IPS-20b (cell line): ENCODE data around the gene SIN3B.

Experiments
- H3K27ac ChIP-seq: one replicate; pipeline ENCODE4 v1.5.1; 2013; ENCODE audit warnings: low read length
- H3K27me3 ChIP-seq: 2 replicates; pipeline ENCODE4 v1.6.1; 2013; ENCODE audit warnings: mild to moderate bottlenecking, low read length, inconsistent platforms; ENCODE audit not compliant: insufficient read depth
- H3K36me3 ChIP-seq: 2 replicates; pipeline ENCODE4 v1.6.1; 2013; ENCODE audit warnings: low read depth, mild to moderate bottlenecking, inconsistent platforms, low read length, moderate library complexity; ENCODE audit not compliant: insufficient read depth
- H3K4me1 ChIP-seq: 2 replicates; pipeline ENCODE4 v1.6.1; 2013; ENCODE audit warnings: mild to moderate bottlenecking, control low read depth, inconsistent platforms, low read length, moderate library complexity; ENCODE audit not compliant: insufficient read depth
- H3K4me3 ChIP-seq: 2 replicates; pipeline ENCODE4 v1.5.1; 2013; ENCODE audit warnings: mild to moderate bottlenecking, low read length, inconsistent platforms
- H3K9ac ChIP-seq: 2 replicates; pipeline ENCODE4 v1.6.1; 2013; ENCODE audit warnings: low read depth, mild to moderate bottlenecking, inconsistent platforms, low read length, moderate library complexity
- H3K9me3 ChIP-seq: 2 replicates; pipeline ENCODE4 v1.6.1; 2013; ENCODE audit warnings: mild to moderate bottlenecking, low read depth, low read length, inconsistent platforms; ENCODE audit not compliant: insufficient read depth

The SIN3B gene

DNA sequence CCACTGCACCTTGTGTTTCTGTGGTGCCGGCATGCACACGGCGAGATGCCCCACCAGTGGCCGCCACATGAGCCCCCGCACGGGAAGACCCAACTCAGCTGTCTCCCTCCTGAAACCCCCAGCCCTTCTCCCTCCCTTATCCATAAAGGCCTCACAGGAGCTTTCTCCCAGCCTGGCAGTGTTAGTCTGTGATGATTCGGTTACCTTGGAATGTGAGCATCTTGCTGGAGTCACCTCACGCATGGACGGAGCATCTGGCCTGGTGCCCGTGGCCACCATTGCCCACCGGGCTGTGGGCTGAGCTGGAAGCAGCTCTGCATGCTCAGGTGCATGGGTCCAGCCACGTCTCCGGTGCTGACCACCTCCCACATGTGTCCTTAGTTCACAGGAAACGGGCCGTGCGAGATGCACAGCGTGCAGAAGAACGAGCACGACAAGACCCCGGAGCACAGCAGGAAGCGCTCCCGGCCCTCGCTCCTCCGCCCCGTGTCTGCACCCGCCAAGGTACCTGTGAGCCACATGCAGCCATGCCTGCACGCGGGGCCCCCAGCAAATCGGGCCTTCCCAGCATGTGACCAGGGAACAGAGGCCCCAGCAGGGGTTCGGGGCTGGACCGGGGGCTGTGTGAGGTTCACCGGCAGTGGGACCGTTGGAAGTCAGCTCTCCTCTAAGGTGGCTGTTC is 22.0 kb downstream of the SIN3B start:
- H3K36me3 ChIP-seq = peaks cover 93% of the 10 kb centered on the region
- H3K9me3 ChIP-seq = no peaks in the 10 kb centered on the region
- H3K27me3 ChIP-seq = no peaks in the 10 kb centered on the region
- no peaks in the 10 kb centered on the region for H3K4me1 ChIP-seq
- no peak overlapping the region for H3K27ac ChIP-seq
- no peak overlapping the region for H3K4me3 ChIP-seq
- no peak overlapping the region for H3K9ac ChIP-seq

DNA sequence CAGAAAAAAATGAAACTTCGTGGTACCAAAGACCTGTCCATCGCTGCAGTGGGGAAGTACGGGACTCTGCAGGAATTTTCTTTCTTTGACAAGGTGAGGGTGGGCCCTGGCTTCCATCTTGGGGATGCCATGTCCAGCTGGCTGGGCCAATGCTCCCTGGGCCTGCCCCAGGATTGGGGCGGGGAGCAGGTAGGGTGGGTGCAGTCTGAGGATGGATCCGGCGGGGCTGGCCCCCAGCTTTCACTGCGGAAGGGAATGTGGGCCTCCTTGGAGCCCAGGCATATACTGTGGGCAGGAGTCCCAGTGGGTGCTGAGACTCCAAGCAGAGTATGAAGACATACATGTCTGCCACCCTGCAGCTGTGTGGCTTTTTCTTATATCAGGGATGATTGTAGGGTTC is 23.9 kb downstream of the SIN3B start:
- H3K4me3 ChIP-seq = no peak overlapping the region
- peaks cover 76% of the 10 kb centered on the region for H3K36me3 ChIP-seq
- no peaks in the 10 kb centered on the region for H3K27me3 ChIP-seq
- H3K4me1 ChIP-seq = no peaks in the 10 kb centered on the region
- H3K9me3 ChIP-seq = no peaks in the 10 kb centered on the region
- H3K9ac ChIP-seq = no peak overlapping the region
- H3K27ac ChIP-seq = no peak overlapping the region

- Histone ChIP-seq H3K4me1 (no peaks in the 10 kb centered on the region), H3K27ac (no peak overlapping the region), H3K36me3 (peaks cover 52% of the 10 kb centered on the region), H3K9ac (no peak overlapping the region), H3K9me3 (no peaks in the 10 kb centered on the region), H3K27me3 (no peaks in the 10 kb centered on the region), H3K4me3 (no peak overlapping the region)
Observed at GRCh38 chr19:16856091-16856490, 26.9 kb downstream of the SIN3B start.

DNA sequence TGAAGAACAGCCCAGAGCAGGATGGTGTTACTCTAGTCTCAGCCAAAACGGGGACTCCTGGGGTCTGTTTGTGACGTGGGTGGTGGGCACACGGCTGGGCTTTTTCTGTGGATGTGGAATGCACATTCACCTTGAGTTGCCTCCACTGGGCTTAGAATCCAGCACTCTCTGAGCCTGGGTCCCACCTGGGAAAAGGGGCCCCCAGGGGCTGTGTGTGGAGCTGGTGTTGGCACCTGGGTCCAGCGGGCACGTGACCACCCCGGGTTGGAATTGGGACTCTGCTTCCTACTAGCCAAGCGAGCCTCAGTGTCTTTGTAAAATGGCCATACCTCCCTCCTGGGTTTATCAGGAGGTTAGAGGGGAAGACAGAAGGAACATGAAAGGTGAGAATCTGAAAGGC is 30.4 kb downstream of the SIN3B start:
- Histone ChIP-seq H3K27me3 (no peaks in the 10 kb centered on the region), H3K36me3 (peaks cover 44% of the 10 kb centered on the region), H3K9ac (no peak overlapping the region), H3K4me1 (no peaks in the 10 kb centered on the region), H3K27ac (no peak overlapping the region), H3K9me3 (no peaks in the 10 kb centered on the region), H3K4me3 (no peak overlapping the region)

GRCh38 chr19:16860118-16860517 is 30.9 kb downstream of the SIN3B start:
- H3K9me3 ChIP-seq = no peaks in the 10 kb centered on the region
- H3K4me1 ChIP-seq = no peaks in the 10 kb centered on the region
- H3K9ac ChIP-seq = no peak overlapping the region
- peaks cover 41% of the 10 kb centered on the region for H3K36me3 ChIP-seq
- no peak overlapping the region for H3K27ac ChIP-seq
- H3K4me3 ChIP-seq = no peak overlapping the region
- no peaks in the 10 kb centered on the region for H3K27me3 ChIP-seq

GRCh38 chr19:16861011-16861410 is 31.8 kb downstream of the SIN3B start:
- peaks cover 45% of the 10 kb centered on the region for H3K36me3 ChIP-seq
- H3K27ac ChIP-seq = no peak overlapping the region
- H3K4me1 ChIP-seq = no peaks in the 10 kb centered on the region
- no peak overlapping the region for H3K9ac ChIP-seq
- H3K4me3 ChIP-seq = no peak overlapping the region
- no peaks in the 10 kb centered on the region for H3K9me3 ChIP-seq
- H3K27me3 ChIP-seq = no peaks in the 10 kb centered on the region

DNA sequence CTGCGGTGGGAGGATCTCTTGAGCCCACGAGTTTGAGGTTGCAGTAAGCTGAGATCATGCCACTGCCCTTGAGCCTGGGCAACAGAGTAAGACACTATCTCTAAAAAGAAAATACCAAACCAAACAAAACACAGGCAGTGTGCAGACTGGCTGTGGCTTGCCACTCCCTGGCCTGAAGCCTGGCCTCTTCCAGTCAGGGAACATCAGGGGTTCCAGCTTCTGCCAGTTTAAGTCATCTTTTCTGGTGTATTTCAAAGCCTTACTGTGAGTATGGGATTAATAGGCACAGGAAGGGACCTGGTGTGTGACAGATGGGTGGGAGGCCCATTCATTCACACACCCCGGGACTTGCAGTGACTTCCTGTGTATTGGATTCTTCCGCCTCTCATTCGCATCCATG is 32.6 kb downstream of the SIN3B start:
- Histone ChIP-seq H3K9me3 (no peaks in the 10 kb centered on the region), H3K27ac (no peak overlapping the region), H3K36me3 (peaks cover 53% of the 10 kb centered on the region), H3K9ac (no peak overlapping the region), H3K4me3 (no peak overlapping the region), H3K4me1 (no peaks in the 10 kb centered on the region), H3K27me3 (no peaks in the 10 kb centered on the region)

GRCh38 chr19:16862826-16863415 is 33.7 kb downstream of the SIN3B start:
- Histone ChIP-seq H3K36me3 (peaks cover 63% of the 10 kb centered on the region), H3K9me3 (no peaks in the 10 kb centered on the region), H3K4me3 (no peak overlapping the region), H3K9ac (no peak overlapping the region), H3K27ac (no peak overlapping the region), H3K27me3 (no peaks in the 10 kb centered on the region), H3K4me1 (no peaks in the 10 kb centered on the region)

DNA sequence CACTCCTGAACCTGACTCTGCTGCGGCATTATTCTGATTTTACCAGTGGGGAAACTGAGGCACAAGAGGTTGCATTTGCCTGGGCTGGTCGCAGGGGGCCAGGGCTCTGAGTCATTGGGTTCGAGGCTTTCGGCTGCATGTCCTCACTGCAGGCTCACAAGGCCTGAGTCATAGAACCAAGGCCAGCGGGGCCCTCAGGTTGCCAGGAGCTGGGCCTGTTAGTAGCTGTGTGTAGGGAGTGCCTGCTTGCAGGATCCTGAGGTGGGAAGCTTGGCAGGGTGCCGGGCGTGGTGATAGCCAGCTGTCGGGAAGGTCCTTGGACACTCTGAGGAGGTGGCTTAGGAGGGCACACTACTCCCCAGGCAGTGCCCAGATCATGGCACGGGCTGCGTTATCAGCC is 38.0 kb downstream of the SIN3B start:
- Histone ChIP-seq H3K9me3 (no peaks in the 10 kb centered on the region), H3K4me1 (no peaks in the 10 kb centered on the region), H3K27ac (no peak overlapping the region), H3K9ac (no peak overlapping the region), H3K4me3 (no peak overlapping the region), H3K27me3 (no peaks in the 10 kb centered on the region), H3K36me3 (peaks cover 82% of the 10 kb centered on the region)

DNA sequence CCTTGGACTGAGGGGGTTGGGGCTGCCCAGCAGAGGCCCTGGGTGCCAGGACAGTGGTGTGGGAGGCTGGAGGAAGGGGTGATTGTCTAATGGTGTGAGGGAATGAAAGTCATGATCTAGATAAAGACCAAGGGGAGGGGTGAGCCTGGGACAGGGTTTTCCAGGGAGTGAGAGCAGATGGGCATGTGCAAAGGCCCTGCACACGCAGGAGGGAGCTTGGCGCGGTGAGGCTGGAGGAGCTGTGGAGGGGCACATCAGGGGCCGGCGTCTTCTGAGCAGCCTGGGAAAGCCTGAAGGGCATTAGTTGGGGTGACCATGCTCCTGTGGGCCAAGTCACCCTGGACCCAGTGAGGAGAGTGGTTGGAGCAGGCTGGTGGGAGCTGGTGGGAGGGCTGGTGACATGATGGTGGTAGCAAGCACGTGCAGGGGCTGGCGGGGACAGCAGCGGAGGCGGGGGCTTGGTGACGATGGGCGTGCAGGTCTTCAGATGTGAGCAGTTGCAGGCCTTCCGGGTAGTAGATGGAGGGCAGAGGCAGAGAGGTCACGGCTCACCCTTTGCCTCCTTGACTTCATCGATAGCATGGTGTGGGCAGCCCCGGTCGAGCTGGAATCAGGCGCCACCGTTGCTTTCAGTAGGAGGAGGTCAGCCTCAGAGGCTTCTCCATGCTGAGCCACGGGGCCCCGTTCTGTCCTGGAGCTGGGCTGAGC is 39.4 kb downstream of the SIN3B start:
- no peak overlapping the region for H3K4me3 ChIP-seq
- H3K27ac ChIP-seq = no peak overlapping the region
- H3K36me3 ChIP-seq = peaks cover 81% of the 10 kb centered on the region
- no peaks in the 10 kb centered on the region for H3K4me1 ChIP-seq
- no peak overlapping the region for H3K9ac ChIP-seq
- no peaks in the 10 kb centered on the region for H3K9me3 ChIP-seq
- no peaks in the 10 kb centered on the region for H3K27me3 ChIP-seq

DNA sequence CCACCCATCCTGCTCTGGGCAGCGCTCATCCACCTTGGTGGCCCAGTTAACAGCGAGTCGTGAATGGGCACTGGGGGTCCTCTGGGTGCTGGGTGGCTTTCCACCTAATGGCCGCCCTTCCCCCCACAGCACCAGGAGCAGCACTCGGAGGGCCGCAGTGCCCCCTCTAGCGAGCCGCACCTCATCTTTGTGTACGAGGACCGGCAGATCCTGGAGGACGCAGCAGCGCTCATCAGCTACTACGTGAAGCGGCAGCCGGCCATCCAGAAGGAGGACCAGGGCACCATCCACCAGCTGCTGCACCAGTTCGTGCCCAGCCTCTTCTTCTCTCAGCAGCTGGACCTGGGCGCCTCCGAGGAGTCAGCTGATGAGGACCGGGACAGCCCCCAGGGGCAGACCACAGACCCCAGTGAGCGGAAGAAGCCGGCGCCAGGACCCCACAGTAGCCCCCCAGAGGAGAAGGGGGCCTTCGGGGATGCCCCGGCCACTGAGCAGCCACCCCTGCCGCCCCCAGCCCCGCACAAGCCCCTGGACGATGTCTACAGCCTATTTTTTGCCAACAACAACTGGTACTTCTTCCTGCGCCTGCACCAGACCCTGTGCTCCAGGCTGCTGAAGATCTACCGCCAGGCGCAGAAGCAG is 40.3 kb downstream of the SIN3B start:
- Histone ChIP-seq H3K4me3 (no peak overlapping the region), H3K27me3 (no peaks in the 10 kb centered on the region), H3K9me3 (no peaks in the 10 kb centered on the region), H3K27ac (no peak overlapping the region), H3K4me1 (no peaks in the 10 kb centered on the region), H3K9ac (no peak overlapping the region), H3K36me3 (peaks cover 77% of the 10 kb centered on the region)

DNA sequence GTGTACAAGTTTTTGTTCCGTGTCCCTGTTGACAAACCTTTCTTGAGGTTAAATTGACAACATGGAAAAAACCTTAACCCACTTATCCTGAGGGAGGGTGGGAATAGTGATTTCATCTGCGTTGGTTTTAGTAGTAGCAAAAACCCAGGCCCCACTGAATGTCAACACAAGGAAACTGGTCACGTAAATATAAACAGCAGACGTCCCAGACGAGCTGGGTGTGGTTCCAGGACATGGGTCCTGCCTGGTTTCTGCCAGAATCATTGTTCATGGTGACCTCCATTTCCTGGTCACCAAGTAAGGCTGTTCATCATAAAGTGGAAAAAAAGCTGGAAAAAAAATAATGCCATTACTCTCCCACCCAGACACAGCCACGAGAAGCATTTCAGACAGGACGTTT is 42.7 kb downstream of the SIN3B start:
- no peaks in the 10 kb centered on the region for H3K9me3 ChIP-seq
- no peaks in the 10 kb centered on the region for H3K27me3 ChIP-seq
- no peak overlapping the region for H3K27ac ChIP-seq
- no peak overlapping the region for H3K9ac ChIP-seq
- H3K4me1 ChIP-seq = no peaks in the 10 kb centered on the region
- no peak overlapping the region for H3K4me3 ChIP-seq
- H3K36me3 ChIP-seq = peaks cover 70% of the 10 kb centered on the region
